ENCODE measurements around the gene LMAN1L.

GRCh38 chr15:74873036-74873755 lies 60.6 kb downstream of the LMAN1L start, which contains the start of gene SCAMP2:
- no peak for TF ChIP-seq CTCF (IDR thresholded peaks at IDR 0.05; ENCODE audit: borderline replicate concordance, extremely low read depth, low read length, poor library complexity, severe bottlenecking)
- TF ChIP-seq EZH2 (IDR thresholded peaks at IDR 0.05; ENCODE audit: borderline replicate concordance, low read depth, low read length, severe bottlenecking): no peak
